ENCODE results near the gene GPC6.
A peak's percentile ranks its signal among the peaks of the same experiment; 100 is the strongest.

Gene GPC6

DNA sequence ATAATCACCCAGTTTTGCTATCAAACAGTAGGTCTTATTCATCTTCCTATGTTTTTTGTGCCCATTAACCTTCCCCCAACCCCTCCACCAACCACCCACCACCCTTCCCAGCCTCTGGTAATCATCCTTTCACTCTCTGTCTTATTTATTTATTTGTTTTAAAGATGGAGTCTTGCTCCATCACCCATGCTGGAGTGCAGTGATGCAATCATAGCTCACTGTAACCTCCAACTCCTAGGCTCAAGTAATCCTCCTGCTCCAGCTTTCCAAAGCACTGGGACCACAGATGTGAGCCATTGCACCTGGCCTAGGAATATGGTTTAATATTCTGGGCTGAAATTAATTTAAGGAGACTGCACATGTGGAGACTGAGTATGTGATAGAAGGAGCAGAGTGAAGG is 527.0 kb downstream of the GPC6 start:
- H3K4me1 ChIP-seq (ENCODE audit: control insufficient read depth, insufficient read depth, low read length, poor library complexity, severe bottlenecking): peaks cover 3% of the 10 kb centered on the region

DNA sequence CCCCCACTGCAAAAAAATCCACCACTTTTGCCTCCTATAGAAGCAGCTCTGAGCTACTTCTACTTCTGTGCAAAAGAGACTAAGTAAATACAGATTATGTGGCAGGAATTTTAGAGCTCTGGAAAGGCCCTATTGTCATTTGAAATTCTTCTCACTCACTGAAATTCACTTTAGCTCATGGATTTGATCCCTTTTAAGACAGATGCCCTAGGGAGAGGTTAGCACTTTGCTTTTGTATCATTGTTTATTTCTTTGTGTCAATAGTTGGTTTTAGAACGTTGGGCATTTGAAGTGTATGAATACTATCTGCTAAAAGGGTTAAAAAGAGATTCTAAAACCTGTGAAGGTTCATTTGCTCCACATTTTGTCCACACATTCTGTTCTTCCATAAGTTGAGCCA is 528.7 kb downstream of the GPC6 start:
- Histone ChIP-seq H3K4me1 (ENCODE audit: control insufficient read depth, insufficient read depth, low read length, poor library complexity, severe bottlenecking) (peaks cover 3% of the 10 kb centered on the region), H3K4me3 (ENCODE audit: extremely low read depth, insufficient read depth, low read length, poor library complexity, severe bottlenecking) (no peak overlapping the region), H3K36me3 (ENCODE audit: control insufficient read depth, insufficient read depth, low read length) (no peaks in the 10 kb centered on the region), H3K9me3 (ENCODE audit: control insufficient read depth, low read length) (no peaks in the 10 kb centered on the region), H3K27ac (ENCODE audit: low read depth, low read length, severe bottlenecking) (no peak overlapping the region)
- WGBS, 2 experiments (ENCODE audit: insufficient coverage in 2 of 2): 33% methylated on average over 1 of the region's 1 CpG; no CpG with 5 or more reads in 1 of the 2 experiments

More for the DNA sequence above, 527.0 kb downstream of the GPC6 start:
- H3K27ac ChIP-seq (ENCODE audit: low read depth, low read length, severe bottlenecking): no peak overlapping the region
- no peak overlapping the region for H3K4me3 ChIP-seq (ENCODE audit: extremely low read depth, insufficient read depth, low read length, poor library complexity, severe bottlenecking)
- no peaks in the 10 kb centered on the region for H3K9me3 ChIP-seq (ENCODE audit: control insufficient read depth, low read length)
- H3K36me3 ChIP-seq (ENCODE audit: control insufficient read depth, insufficient read depth, low read length): no peaks in the 10 kb centered on the region

DNA sequence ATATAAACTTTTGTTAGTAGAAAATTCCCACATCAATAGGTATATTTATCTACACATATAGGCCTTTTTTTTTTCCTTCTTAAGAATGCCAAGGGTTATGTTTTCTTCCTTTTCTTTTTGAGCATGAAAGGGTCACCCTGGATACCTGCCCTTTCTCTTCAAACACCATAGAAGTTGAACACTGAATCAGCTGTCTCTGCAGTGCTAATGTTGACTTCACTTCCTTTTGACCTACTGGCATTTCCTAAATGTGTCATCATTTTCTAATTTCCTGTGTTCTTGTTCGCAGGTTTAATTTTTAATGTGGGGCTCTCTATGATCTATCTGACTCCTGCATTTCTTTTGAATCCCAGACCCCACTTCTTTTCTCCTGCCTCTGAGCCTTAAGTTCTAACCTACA is 532.0 kb downstream of the GPC6 start:
- H3K9me3 ChIP-seq (ENCODE audit: control insufficient read depth, low read length): peaks cover 5% of the 10 kb centered on the region
- no peak overlapping the region for H3K4me3 ChIP-seq (ENCODE audit: extremely low read depth, insufficient read depth, low read length, poor library complexity, severe bottlenecking)
- peak overlapping the region; percentile 29 for H3K27ac ChIP-seq (ENCODE audit: low read depth, low read length, severe bottlenecking)
- H3K4me1 ChIP-seq (ENCODE audit: control insufficient read depth, insufficient read depth, low read length, poor library complexity, severe bottlenecking): peaks cover 3% of the 10 kb centered on the region
- 89% methylated on average over 1 of the region's 1 CpG; no CpG with 5 or more reads in 1 of the 2 experiments for WGBS, 2 experiments (ENCODE audit: insufficient coverage in 2 of 2)
- H3K36me3 ChIP-seq (ENCODE audit: control insufficient read depth, insufficient read depth, low read length): no peaks in the 10 kb centered on the region

DNA sequence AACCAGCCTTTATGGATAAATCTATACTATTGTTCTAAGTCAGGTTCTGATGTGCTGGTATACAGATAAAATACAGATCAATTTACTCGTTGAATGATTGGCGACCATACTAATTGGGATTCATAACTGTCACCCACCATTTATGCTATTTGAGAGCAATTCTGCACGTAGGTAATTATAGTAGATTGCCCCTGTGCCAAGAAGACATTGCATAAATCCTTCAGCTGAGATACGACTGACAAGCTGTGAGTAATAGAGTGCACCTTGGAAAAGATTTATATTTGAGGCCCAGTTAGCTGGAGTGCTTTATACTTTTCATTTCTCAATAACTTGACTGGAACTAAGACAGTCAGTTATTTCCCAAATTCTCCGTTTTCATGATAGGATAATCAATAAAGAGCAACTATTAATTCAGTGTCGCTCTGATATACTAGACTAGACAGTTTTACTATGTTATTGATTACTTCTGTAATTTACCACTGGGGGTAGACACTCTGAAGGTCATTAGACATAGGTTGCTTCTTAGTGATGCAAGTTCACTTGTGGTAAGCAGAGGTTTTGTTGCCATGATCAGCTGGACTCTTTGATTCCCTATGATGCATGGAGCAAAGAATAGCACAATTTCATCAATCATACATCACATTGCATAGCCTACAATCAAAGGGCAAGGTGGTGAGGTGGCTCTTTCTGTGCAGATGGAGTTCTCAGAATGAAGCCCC is 536.3 kb downstream of the GPC6 start:
- 100% methylated on average over 2 of the region's 6 CpGs; no CpG with 5 or more reads in 1 of the 2 experiments for WGBS, 2 experiments (ENCODE audit: insufficient coverage in 2 of 2)
- Histone ChIP-seq H3K4me1 (ENCODE audit: control insufficient read depth, insufficient read depth, low read length, poor library complexity, severe bottlenecking) (peaks cover 2% of the 10 kb centered on the region), H3K27ac (ENCODE audit: low read depth, low read length, severe bottlenecking) (no peak overlapping the region), H3K9me3 (ENCODE audit: control insufficient read depth, low read length) (peaks cover 5% of the 10 kb centered on the region), H3K4me3 (ENCODE audit: extremely low read depth, insufficient read depth, low read length, poor library complexity, severe bottlenecking) (no peak overlapping the region), H3K36me3 (ENCODE audit: control insufficient read depth, insufficient read depth, low read length) (no peaks in the 10 kb centered on the region)

DNA sequence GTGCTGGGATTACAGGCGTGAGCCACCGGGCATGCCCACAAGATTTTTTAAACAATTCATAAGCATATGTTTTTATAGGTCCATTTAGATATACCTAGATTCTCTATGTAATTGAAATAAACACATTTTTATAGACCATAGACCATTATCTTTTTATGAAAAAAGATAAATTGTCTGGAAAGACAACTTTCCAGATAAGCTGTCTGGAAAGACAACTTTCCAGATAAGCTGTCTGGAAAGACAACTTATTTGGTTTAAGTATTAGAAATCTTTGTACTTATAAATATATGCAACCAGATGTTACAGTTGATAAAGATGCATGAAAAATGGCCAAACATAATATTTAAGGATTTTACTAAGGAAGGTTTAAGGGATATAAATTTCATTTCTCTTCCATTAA is 538.5 kb downstream of the GPC6 start:
- no CpG with 5 or more reads among the region's 2 CpGs for WGBS, 2 experiments (ENCODE audit: insufficient coverage in 2 of 2)
- no peak overlapping the region for H3K27ac ChIP-seq (ENCODE audit: low read depth, low read length, severe bottlenecking)
- H3K9me3 ChIP-seq (ENCODE audit: control insufficient read depth, low read length): peaks cover 5% of the 10 kb centered on the region
- no peak overlapping the region for H3K4me3 ChIP-seq (ENCODE audit: extremely low read depth, insufficient read depth, low read length, poor library complexity, severe bottlenecking)
- no peaks in the 10 kb centered on the region for H3K4me1 ChIP-seq (ENCODE audit: control insufficient read depth, insufficient read depth, low read length, poor library complexity, severe bottlenecking)
- H3K36me3 ChIP-seq (ENCODE audit: control insufficient read depth, insufficient read depth, low read length): no peaks in the 10 kb centered on the region

DNA sequence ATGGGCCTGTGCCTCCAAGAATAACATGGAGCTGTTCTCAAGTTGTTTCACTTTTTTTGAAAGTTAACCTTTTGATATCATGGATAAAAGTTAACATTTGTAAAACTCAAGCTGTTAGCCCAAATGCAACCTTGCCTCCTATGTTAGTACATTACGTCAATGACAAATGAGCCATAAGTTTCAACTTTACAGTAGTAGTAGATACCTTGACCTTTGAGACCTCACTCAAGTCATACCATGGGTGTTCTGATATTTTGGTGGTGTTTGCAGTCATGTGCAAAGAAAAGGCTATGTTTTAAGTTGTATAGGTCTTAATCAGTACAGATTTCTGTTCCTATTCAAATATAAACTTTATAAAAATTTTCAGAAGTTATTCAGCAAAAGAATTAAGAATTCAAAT is 539.2 kb downstream of the GPC6 start:
- Histone ChIP-seq H3K4me1 (ENCODE audit: control insufficient read depth, insufficient read depth, low read length, poor library complexity, severe bottlenecking) (no peaks in the 10 kb centered on the region), H3K4me3 (ENCODE audit: extremely low read depth, insufficient read depth, low read length, poor library complexity, severe bottlenecking) (no peak overlapping the region), H3K9me3 (ENCODE audit: control insufficient read depth, low read length) (peaks cover 5% of the 10 kb centered on the region), H3K36me3 (ENCODE audit: control insufficient read depth, insufficient read depth, low read length) (no peaks in the 10 kb centered on the region), H3K27ac (ENCODE audit: low read depth, low read length, severe bottlenecking) (no peak overlapping the region)
- 100% methylated on average over 1 of the region's 1 CpG; no CpG with 5 or more reads in 1 of the 2 experiments for WGBS, 2 experiments (ENCODE audit: insufficient coverage in 2 of 2)

DNA sequence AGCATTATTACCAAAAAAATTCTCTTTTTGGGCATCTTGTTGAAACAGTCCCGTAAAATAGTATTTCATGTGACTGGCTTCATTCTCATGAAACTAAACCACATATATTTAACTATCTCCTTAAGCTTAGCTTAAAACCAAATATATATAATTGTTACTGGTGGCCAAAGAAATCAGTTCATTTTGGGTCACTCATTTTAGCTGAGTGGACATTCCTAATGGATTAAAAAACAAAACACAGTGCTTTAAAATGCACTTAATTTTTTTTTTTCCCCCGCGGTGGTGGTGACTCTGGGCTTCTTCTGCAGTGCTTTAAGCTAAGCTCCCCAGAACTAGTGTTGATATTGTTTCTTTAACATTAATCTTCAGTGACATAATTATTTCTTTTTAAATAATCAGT is 540.1 kb downstream of the GPC6 start:
- Histone ChIP-seq H3K36me3 (ENCODE audit: control insufficient read depth, insufficient read depth, low read length) (no peaks in the 10 kb centered on the region), H3K9me3 (ENCODE audit: control insufficient read depth, low read length) (peaks cover 5% of the 10 kb centered on the region), H3K27ac (ENCODE audit: low read depth, low read length, severe bottlenecking) (no peak overlapping the region), H3K4me3 (ENCODE audit: extremely low read depth, insufficient read depth, low read length, poor library complexity, severe bottlenecking) (no peak overlapping the region), H3K4me1 (ENCODE audit: control insufficient read depth, insufficient read depth, low read length, poor library complexity, severe bottlenecking) (no peaks in the 10 kb centered on the region)
- no CpG with 5 or more reads among the region's 3 CpGs for WGBS, 2 experiments (ENCODE audit: insufficient coverage in 2 of 2)

DNA sequence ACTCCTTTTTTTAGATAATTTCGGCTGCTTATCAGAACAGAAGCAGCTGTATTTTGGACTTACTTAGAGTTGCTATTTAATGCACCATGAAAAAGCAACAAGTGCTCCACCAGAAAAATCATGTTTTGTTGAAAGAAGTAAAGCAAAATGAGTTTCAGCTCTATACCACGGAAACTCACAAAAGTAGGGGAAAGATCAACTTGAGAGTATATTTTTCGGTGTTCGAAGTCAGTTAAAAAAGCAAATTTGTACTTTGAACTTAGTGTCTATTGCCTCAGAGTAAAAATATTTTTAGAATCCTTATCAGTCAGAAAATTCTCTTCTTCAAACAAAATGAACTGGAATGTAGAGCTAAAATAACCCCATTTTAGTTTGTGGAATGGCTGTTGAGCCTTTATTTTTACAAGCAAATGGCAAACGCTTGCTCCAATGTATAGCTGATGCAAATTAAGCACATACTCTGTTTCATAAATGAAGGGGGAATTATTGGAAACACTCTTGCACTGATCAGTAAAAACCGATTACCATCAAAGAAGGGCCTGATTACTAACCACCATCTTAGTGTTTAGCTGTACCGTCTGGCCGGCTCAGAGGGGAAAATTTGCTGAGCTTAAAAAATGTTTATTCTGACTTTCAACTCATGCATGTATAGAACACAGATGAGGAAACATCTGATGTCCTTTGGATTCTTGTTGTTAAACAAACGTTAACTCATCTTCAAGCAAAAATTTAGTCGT is 540.7 kb downstream of the GPC6 start:
- Histone ChIP-seq H3K4me3 (ENCODE audit: extremely low read depth, insufficient read depth, low read length, poor library complexity, severe bottlenecking) (no peak overlapping the region), H3K4me1 (ENCODE audit: control insufficient read depth, insufficient read depth, low read length, poor library complexity, severe bottlenecking) (no peaks in the 10 kb centered on the region), H3K36me3 (ENCODE audit: control insufficient read depth, insufficient read depth, low read length) (no peaks in the 10 kb centered on the region), H3K27ac (ENCODE audit: low read depth, low read length, severe bottlenecking) (no peak overlapping the region), H3K9me3 (ENCODE audit: control insufficient read depth, low read length) (no peaks in the 10 kb centered on the region)
- 92 to 100% methylated on average over 3 of the region's 10 CpGs for WGBS, 2 experiments (ENCODE audit: insufficient coverage in 2 of 2)

DNA sequence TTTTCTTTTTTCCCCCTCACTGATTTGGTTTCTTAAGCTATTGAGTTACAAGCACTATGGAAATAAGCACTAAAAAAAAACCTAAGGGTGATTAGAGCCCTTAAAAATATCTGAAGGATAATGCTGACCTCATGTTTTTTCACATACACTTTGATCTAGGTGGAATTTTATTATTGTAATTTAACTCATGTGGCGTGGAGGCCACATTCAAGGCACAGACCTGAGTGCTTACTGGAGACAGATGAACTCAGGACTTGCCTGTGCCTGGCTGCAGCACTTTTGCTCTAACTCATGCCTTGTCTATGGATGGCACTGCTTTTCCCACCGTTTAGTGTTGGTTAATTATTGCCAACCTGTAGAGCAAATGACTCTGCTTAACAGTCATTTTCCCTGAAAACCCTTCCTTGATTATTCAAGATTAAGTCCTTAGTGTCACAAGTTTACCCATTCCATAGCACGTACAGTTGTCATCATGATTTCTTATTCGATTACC is 541.4 kb downstream of the GPC6 start:
- WGBS, 2 experiments (ENCODE audit: insufficient coverage in 2 of 2): 93 to 95% methylated on average over 3 of the region's 4 CpGs
- no peak overlapping the region for H3K4me3 ChIP-seq (ENCODE audit: extremely low read depth, insufficient read depth, low read length, poor library complexity, severe bottlenecking)
- no peaks in the 10 kb centered on the region for H3K9me3 ChIP-seq (ENCODE audit: control insufficient read depth, low read length)
- no peaks in the 10 kb centered on the region for H3K36me3 ChIP-seq (ENCODE audit: control insufficient read depth, insufficient read depth, low read length)
- H3K4me1 ChIP-seq (ENCODE audit: control insufficient read depth, insufficient read depth, low read length, poor library complexity, severe bottlenecking): no peaks in the 10 kb centered on the region
- H3K27ac ChIP-seq (ENCODE audit: low read depth, low read length, severe bottlenecking): no peak overlapping the region

DNA sequence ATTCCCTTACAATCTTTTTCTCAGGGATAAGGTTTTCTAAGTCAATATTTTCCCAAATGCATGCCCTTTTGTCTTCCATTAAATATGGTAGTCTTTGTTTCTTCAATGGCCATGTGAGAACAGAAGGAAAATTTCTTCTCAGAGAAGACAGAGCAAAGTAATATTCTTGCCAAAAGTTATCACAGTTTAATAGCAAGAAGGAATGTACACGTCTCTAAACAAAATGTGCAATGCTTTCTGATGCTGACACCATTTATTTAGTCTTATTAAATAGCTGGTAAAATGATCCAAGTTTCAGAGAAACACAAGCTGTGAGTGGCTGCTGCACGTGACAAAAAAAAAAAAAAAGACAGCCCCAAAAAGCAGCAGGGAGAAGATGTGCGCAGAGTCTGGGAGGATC is 542.5 kb downstream of the GPC6 start:
- no peaks in the 10 kb centered on the region for H3K9me3 ChIP-seq (ENCODE audit: control insufficient read depth, low read length)
- H3K4me1 ChIP-seq (ENCODE audit: control insufficient read depth, insufficient read depth, low read length, poor library complexity, severe bottlenecking): no peaks in the 10 kb centered on the region
- no peak overlapping the region for H3K27ac ChIP-seq (ENCODE audit: low read depth, low read length, severe bottlenecking)
- no peak overlapping the region for H3K4me3 ChIP-seq (ENCODE audit: extremely low read depth, insufficient read depth, low read length, poor library complexity, severe bottlenecking)
- WGBS, 2 experiments (ENCODE audit: insufficient coverage in 2 of 2): 100% methylated on average over 1 to 2 of the region's 3 CpGs
- no peaks in the 10 kb centered on the region for H3K36me3 ChIP-seq (ENCODE audit: control insufficient read depth, insufficient read depth, low read length)

DNA sequence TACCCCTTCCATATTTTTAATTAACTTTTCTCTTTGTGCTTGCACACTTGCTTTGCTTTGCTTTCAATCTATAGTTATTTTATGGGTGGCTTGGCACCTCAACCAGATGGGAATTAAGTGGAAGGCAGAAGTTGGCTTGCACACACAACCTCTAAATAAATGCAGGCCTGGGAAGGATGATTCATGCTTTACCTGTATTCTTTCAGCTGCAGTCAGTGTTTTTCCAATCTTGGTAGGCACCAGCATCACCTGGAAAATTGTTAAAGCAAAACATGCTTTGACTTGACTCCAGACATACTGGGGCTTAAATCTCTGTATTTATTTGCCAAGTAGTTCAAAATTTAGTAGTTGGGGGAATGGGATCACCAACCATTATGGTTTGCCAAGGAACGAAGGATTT is 543.0 kb downstream of the GPC6 start:
- Histone ChIP-seq H3K27ac (ENCODE audit: low read depth, low read length, severe bottlenecking) (no peak overlapping the region), H3K4me1 (ENCODE audit: control insufficient read depth, insufficient read depth, low read length, poor library complexity, severe bottlenecking) (no peaks in the 10 kb centered on the region), H3K36me3 (ENCODE audit: control insufficient read depth, insufficient read depth, low read length) (no peaks in the 10 kb centered on the region), H3K9me3 (ENCODE audit: control insufficient read depth, low read length) (no peaks in the 10 kb centered on the region), H3K4me3 (ENCODE audit: extremely low read depth, insufficient read depth, low read length, poor library complexity, severe bottlenecking) (no peak overlapping the region)
- 83% methylated on average over 1 of the region's 1 CpG; no CpG with 5 or more reads in 1 of the 2 experiments for WGBS, 2 experiments (ENCODE audit: insufficient coverage in 2 of 2)
